K562 (cell line): ENCODE measurements around the gene PGM2L1. TPM values are rescaled to one million over a fixed set of nuclear protein-coding genes. Genes with fewer than 3 reads are reported as not detected.

ENCODE experiments used
- BDP1 ChIP-seq: IDR thresholded peaks from 3 replicates; pipeline ENCODE4 v1.6.1; 2011; ENCODE audit not compliant: insufficient read length, insufficient read depth
- CAMTA2 ChIP-seq: fragments of 250-450 bp; sonication (Bioruptor Pico); conservative IDR thresholded peaks from 2 replicates; pipeline ENCODE4 v1.5.1; 2022
- LEF1 ChIP-seq: fragments of 450-650 bp; IDR thresholded peaks from 2 replicates; pipeline ENCODE4 v1.6.1; 2016; ENCODE audit warnings: mild to moderate bottlenecking
- MCM7 ChIP-seq, 2 experiments: fragments of 450-650 bp; IDR thresholded peaks; 2 replicates each; pipeline ENCODE4 v1.6.1; 2016 to 2018
- NRF1 ChIP-seq, 2 experiments: fragments of 450-650 bp; IDR thresholded peaks in 1 of 2; conservative IDR thresholded peaks in 1 of 2; 2 replicates each; pipeline ENCODE4 v1.6.1; 2014; ENCODE audit warnings: mild to moderate bottlenecking in 2 of 2
- SRSF7 ChIP-seq: fragments of 200-400 bp; formaldehyde crosslinking; optimal IDR thresholded peaks from 2 replicates; pipeline ENCODE3; 2017; ENCODE audit warnings: mild to moderate bottlenecking, low read depth, low read length
- ZFX ChIP-seq: sonication (generic); formaldehyde crosslinking; IDR thresholded peaks from 2 replicates; pipeline ENCODE4 v1.8.0; 2022; ENCODE audit warnings: mild to moderate bottlenecking, missing genetic modification reagents, moderate library complexity
- ZNF586 ChIP-seq: fragments of 450-650 bp; formaldehyde crosslinking; conservative IDR thresholded peaks from 2 replicates; pipeline ENCODE4 v1.4.0; 2020; ENCODE audit warnings: mild to moderate bottlenecking, moderate library complexity
- ZNF696 ChIP-seq: fragments of 250-450 bp; sonication (Bioruptor Pico); conservative IDR thresholded peaks from 2 replicates; pipeline ENCODE4 v1.4.0; 2020; ENCODE audit warnings: mild to moderate bottlenecking, moderate library complexity
- ZNF707 ChIP-seq: fragments of 250-450 bp; sonication (Bioruptor Pico); conservative IDR thresholded peaks from 2 replicates; pipeline ENCODE4 v1.8.0; 2022; ENCODE audit warnings: inconsistent platforms, mild to moderate bottlenecking, moderate library complexity
- polyA plus RNA-seq, 8 experiments: library from polyadenylated mRNA; depleted of rRNA in 4 of 8; stranded (reverse) in 5 of 8; unstranded in 3 of 8; fragments of >200 nt; fragmentation: Nextera tagmentation in 2 of 8; fragmentation: Illumina TruSeq in 1 of 8; extraction: Ambion mirVana in 2 of 8; extraction: Trizol in 1 of 8; gene quantifications; 2 replicates each; pipeline versions ENCODE4 v1.2.1 to v1.2.3, GENCODE V29; 2011 to 2014; ENCODE audit warnings: inconsistent platforms in 1 of 8, missing spikeins in 1 of 8
- total RNA-seq, 7 experiments: library from RNA; depleted of rRNA in 6 of 7; stranded (reverse); fragments of >200 nt in 6 of 7; fragmentation: Illumina TruSeq in 2 of 7; extraction: Trizol in 2 of 7; gene quantifications; 2 replicates each; pipeline versions ENCODE4 v1.2.1 to v1.2.3, GENCODE V29; 2011 to 2021; ENCODE audit warnings: low replicate concordance in 1 of 7
- TF ChIP-seq, protein P1 (sequence below), 2 experiments: IDR thresholded peaks; 2 replicates each; pipeline ENCODE4 v1.6.1; 2011; ENCODE audit warnings: borderline replicate concordance in 1 of 2, control low read depth in 1 of 2, low read depth in 1 of 2, low read length in 1 of 2, mild to moderate bottlenecking in 1 of 2, mixed read lengths in 1 of 2, moderate library complexity in 1 of 2; ENCODE audit not compliant: insufficient read depth in 1 of 2, insufficient read length in 1 of 2, poor library complexity in 1 of 2, severe bottlenecking in 1 of 2; ENCODE audit errors: extremely low read depth in 1 of 2
- TF ChIP-seq, protein P2 (sequence below): fragments of 250-450 bp; sonication (Bioruptor Pico); IDR thresholded peaks from 2 replicates; pipeline ENCODE4 v1.9.0; 2021; ENCODE audit warnings: mild to moderate bottlenecking, inconsistent platforms
- TF ChIP-seq, protein P3 (sequence below): fragments of 250-450 bp; sonication (Bioruptor Pico); IDR thresholded peaks from 2 replicates; pipeline ENCODE4 v1.5.0; 2020; ENCODE audit warnings: mild to moderate bottlenecking, borderline replicate concordance
- TF ChIP-seq, protein P4 (sequence below): sonication (generic); formaldehyde crosslinking; IDR thresholded peaks from 2 replicates; pipeline ENCODE4 v1.5.0; 2020; ENCODE audit warnings: missing genetic modification reagents
- TF ChIP-seq, protein P5 (sequence below), 2 experiments: fragments of 450-650 bp; IDR thresholded peaks; 2 replicates each; pipeline ENCODE4 v1.6.1; 2018; ENCODE audit warnings: mild to moderate bottlenecking in 2 of 2, low read depth in 1 of 2; ENCODE audit not compliant: partially characterized antibody in 2 of 2

The PGM2L1 gene
- total and polyA plus RNA-seq, 9 of the 15 experiments (the other 6 are each of a cell fraction or from before 2014, with no cell fraction given), result 0.32 to 0.95 (median 0.63) TPM

DNA sequence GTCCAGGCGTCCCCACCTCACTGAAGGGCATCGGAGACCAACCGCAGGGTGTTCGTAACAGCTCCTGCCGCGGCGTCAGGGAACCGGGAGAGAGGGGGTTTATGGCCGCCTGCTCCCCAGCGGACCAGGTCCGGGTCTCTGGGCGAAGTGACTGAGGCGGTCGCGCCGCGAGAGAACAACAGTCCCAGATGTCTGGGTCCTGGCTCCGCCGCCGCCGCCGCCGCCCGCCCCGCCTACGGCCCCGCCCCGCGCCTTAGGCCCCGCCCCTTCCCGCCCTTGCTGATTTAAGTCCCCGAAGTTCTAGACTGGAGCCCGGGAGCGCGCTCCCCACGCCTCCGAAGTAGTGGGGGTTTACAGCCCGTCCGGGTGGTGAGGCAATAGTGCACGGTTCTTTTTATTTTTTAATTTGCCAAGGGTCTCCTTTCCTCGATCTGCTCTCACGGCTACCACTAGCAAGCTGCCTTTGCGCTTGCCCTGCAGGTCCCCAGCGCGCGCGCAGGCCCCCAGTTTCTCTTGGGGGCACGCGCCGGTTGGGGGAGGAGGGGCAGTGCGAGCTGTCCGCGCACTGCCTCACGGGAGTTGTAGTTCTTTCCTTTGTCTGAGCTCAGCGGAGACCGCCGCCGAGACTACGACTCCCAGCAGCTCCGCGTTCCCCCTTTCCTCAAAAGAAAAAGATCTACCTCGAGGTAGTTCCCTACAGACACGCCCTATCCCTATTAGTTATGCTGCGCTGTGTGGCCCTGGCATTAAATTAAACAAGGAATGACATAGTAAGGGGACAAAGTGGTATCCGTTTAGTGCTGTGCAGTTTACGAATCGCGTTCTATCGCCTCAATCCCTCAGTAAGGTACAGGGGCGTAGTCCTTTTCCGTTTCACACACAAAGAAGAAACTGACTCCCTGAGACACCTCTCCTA is at the start of gene PGM2L1 (continued):
- TF ChIP-seq, protein P1, sequence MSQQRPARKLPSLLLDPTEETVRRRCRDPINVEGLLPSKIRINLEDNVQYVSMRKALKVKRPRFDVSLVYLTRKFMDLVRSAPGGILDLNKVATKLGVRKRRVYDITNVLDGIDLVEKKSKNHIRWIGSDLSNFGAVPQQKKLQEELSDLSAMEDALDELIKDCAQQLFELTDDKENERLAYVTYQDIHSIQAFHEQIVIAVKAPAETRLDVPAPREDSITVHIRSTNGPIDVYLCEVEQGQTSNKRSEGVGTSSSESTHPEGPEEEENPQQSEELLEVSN (IDR thresholded peaks at IDR 0.05; ENCODE audit: borderline replicate concordance in 1 of 2, extremely low read depth in 1 of 2, insufficient read depth in 1 of 2, insufficient read length in 1 of 2, low read depth in 1 of 2, low read length in 1 of 2, poor library complexity in 1 of 2, severe bottlenecking in 1 of 2), result peak in 1 of 2 experiments; percentile 59
- TF ChIP-seq BDP1, result no peak
- TF ChIP-seq SRSF7, result no peak
- no peak for TF ChIP-seq CAMTA2 (CRISPR knock-in tag)
- TF ChIP-seq, protein P2, sequence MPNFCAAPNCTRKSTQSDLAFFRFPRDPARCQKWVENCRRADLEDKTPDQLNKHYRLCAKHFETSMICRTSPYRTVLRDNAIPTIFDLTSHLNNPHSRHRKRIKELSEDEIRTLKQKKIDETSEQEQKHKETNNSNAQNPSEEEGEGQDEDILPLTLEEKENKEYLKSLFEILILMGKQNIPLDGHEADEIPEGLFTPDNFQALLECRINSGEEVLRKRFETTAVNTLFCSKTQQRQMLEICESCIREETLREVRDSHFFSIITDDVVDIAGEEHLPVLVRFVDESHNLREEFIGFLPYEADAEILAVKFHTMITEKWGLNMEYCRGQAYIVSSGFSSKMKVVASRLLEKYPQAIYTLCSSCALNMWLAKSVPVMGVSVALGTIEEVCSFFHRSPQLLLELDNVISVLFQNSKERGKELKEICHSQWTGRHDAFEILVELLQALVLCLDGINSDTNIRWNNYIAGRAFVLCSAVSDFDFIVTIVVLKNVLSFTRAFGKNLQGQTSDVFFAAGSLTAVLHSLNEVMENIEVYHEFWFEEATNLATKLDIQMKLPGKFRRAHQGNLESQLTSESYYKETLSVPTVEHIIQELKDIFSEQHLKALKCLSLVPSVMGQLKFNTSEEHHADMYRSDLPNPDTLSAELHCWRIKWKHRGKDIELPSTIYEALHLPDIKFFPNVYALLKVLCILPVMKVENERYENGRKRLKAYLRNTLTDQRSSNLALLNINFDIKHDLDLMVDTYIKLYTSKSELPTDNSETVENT (CRISPR knock-in tag), result no peak
- no peak for TF ChIP-seq ZNF707 (CRISPR knock-in tag)
- peak; percentile 88 to 89 for TF ChIP-seq NRF1 (conservative IDR thresholded peaks at IDR 0.05 in 1 of 2, IDR thresholded peaks at IDR 0.05 in 1 of 2)
- TF ChIP-seq, protein P3, sequence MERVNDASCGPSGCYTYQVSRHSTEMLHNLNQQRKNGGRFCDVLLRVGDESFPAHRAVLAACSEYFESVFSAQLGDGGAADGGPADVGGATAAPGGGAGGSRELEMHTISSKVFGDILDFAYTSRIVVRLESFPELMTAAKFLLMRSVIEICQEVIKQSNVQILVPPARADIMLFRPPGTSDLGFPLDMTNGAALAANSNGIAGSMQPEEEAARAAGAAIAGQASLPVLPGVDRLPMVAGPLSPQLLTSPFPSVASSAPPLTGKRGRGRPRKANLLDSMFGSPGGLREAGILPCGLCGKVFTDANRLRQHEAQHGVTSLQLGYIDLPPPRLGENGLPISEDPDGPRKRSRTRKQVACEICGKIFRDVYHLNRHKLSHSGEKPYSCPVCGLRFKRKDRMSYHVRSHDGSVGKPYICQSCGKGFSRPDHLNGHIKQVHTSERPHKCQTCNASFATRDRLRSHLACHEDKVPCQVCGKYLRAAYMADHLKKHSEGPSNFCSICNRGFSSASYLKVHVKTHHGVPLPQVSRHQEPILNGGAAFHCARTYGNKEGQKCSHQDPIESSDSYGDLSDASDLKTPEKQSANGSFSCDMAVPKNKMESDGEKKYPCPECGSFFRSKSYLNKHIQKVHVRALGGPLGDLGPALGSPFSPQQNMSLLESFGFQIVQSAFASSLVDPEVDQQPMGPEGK (CRISPR knock-in tag), result no peak
- no peak for TF ChIP-seq ZNF696 (CRISPR knock-in tag)
- TF ChIP-seq, protein P4, sequence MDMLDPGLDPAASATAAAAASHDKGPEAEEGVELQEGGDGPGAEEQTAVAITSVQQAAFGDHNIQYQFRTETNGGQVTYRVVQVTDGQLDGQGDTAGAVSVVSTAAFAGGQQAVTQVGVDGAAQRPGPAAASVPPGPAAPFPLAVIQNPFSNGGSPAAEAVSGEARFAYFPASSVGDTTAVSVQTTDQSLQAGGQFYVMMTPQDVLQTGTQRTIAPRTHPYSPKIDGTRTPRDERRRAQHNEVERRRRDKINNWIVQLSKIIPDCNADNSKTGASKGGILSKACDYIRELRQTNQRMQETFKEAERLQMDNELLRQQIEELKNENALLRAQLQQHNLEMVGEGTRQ (CRISPR knock-in tag), result peak; percentile 38; the same call in 1 of the 2 replicates
- TF ChIP-seq LEF1, result 0 out of 2 replicates have a peak, but pooled peaks have one; percentile 32
- TF ChIP-seq MCM7 (IDR thresholded peaks at IDR 0.05), result no peak
- TF ChIP-seq, protein P5, sequence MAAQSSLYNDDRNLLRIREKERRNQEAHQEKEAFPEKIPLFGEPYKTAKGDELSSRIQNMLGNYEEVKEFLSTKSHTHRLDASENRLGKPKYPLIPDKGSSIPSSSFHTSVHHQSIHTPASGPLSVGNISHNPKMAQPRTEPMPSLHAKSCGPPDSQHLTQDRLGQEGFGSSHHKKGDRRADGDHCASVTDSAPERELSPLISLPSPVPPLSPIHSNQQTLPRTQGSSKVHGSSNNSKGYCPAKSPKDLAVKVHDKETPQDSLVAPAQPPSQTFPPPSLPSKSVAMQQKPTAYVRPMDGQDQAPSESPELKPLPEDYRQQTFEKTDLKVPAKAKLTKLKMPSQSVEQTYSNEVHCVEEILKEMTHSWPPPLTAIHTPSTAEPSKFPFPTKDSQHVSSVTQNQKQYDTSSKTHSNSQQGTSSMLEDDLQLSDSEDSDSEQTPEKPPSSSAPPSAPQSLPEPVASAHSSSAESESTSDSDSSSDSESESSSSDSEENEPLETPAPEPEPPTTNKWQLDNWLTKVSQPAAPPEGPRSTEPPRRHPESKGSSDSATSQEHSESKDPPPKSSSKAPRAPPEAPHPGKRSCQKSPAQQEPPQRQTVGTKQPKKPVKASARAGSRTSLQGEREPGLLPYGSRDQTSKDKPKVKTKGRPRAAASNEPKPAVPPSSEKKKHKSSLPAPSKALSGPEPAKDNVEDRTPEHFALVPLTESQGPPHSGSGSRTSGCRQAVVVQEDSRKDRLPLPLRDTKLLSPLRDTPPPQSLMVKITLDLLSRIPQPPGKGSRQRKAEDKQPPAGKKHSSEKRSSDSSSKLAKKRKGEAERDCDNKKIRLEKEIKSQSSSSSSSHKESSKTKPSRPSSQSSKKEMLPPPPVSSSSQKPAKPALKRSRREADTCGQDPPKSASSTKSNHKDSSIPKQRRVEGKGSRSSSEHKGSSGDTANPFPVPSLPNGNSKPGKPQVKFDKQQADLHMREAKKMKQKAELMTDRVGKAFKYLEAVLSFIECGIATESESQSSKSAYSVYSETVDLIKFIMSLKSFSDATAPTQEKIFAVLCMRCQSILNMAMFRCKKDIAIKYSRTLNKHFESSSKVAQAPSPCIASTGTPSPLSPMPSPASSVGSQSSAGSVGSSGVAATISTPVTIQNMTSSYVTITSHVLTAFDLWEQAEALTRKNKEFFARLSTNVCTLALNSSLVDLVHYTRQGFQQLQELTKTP (IDR thresholded peaks at IDR 0.05; ENCODE audit: low read depth in 1 of 2, partially characterized antibody in 2 of 2), result peak in 1 of 2 experiments; percentile 97
- TF ChIP-seq ZFX (CRISPR knock-in tag), result peak; percentile 62
- no peak for TF ChIP-seq ZNF586
